Esophagus squamous epithelium (tissue), 4 donors: Measurements from ENCODE around the gene ATP11A.

Source experiments
- CTCF ChIP-seq, 6 experiments: fragments of 450-650 bp in 4 of 6; fragments of 200-600 bp in 2 of 6; sonication (generic) in 2 of 6; IDR thresholded peaks; one replicate each; pipeline ENCODE4 v1.5.1; 2016 to 2019; ENCODE audit warnings: antibody characterized with exemption in 6 of 6, mild to moderate bottlenecking in 4 of 6, moderate library complexity in 4 of 6
- POLR2A ChIP-seq, 4 donors: fragments of 450-650 bp; IDR thresholded peaks; one replicate each; pipeline ENCODE4 v1.6.1; 2017; ENCODE audit warnings: antibody characterized with exemption in 4 of 4, mild to moderate bottlenecking in 4 of 4, moderate library complexity in 3 of 4

GRCh38 chr13:112772929-112773328, 83.1 kb downstream of the ATP11A start:
- TF ChIP-seq CTCF (IDR thresholded peaks at IDR 0.05) = no peak
- no peak for TF ChIP-seq POLR2A (IDR thresholded peaks at IDR 0.05)
